OCI-LY7 (cell line): ENCODE results near the gene LGR6.

Experiments used
- EZH2phosphoT487 ChIP-seq: fragments of 200-600 bp; sonication (generic); IDR thresholded peaks from 2 replicates; pipeline ENCODE4 v1.6.1; 2018; ENCODE audit warnings: low read depth, borderline replicate concordance, mild to moderate bottlenecking, mixed run types, antibody characterized with exemption, low read length, moderate library complexity, mixed read lengths
- TF ChIP-seq, protein P1 (sequence below): fragments of 200-600 bp; sonication (generic); conservative IDR thresholded peaks from 2 replicates; pipeline ENCODE4 v1.5.1; 2014; ENCODE audit warnings: mild to moderate bottlenecking, antibody characterized with exemption, low read length, moderate library complexity, mixed read lengths

DNA sequence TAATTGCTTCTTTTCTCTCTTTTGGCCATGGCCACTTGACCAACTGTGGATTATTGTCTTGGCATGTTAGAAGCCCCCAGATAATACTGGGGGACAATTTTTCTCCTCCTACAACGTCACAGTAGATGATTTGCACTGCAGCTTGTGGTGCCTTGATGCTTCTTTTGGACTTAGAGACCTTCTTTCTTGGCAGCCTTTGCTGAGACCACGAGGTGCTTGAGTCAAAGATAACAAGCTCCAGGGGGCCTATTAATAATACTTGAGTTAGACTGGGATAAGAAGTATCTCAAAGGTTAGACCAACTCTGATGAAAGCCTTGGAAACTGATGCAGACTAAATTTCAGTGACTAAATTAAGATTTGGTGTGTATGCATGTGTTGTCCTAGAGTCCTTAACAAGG is 158.1 kb downstream of the LGR6 start:
- TF ChIP-seq, protein P1, sequence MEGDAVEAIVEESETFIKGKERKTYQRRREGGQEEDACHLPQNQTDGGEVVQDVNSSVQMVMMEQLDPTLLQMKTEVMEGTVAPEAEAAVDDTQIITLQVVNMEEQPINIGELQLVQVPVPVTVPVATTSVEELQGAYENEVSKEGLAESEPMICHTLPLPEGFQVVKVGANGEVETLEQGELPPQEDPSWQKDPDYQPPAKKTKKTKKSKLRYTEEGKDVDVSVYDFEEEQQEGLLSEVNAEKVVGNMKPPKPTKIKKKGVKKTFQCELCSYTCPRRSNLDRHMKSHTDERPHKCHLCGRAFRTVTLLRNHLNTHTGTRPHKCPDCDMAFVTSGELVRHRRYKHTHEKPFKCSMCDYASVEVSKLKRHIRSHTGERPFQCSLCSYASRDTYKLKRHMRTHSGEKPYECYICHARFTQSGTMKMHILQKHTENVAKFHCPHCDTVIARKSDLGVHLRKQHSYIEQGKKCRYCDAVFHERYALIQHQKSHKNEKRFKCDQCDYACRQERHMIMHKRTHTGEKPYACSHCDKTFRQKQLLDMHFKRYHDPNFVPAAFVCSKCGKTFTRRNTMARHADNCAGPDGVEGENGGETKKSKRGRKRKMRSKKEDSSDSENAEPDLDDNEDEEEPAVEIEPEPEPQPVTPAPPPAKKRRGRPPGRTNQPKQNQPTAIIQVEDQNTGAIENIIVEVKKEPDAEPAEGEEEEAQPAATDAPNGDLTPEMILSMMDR, result no peak
- TF ChIP-seq EZH2phosphoT487, result no peak
